ENCODE results near the gene IRF1.
A peak's percentile ranks its signal among the peaks of the same experiment; 100 is the strongest.

IRF1 gene

DNA sequence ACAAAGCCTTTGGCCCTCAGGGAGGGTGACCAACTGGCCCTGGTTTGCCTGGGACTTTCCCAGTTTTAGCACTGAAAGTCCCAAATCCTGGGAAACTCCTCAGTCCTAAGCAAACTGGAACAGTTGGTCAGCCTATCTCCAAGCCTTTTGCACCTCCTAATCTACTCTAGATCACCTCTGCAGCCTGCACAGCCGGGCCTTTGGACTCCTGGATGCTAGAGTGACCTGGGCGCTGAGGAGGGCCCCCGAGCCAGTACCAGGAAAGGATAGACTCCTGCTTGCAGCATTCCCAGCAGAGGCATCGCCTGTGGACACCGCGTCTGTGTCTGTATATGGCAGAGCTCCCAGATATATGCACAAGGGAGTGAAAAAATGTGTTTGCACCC, 15.1 kb downstream of the IRF1 start:
- DNase-seq, result no peak
- no peaks in the 10 kb centered on the region for H3K9me3 ChIP-seq (ENCODE audit: control extremely low read depth in 1 of 5, control insufficient read depth in 4 of 5, insufficient read depth in 2 of 5, low read depth in 1 of 5, low read length in 4 of 5)
- H3K27me3 ChIP-seq (replicated peaks in 2 of 5; ENCODE audit: control insufficient read depth in 4 of 5, insufficient read depth in 5 of 5, low read length in 4 of 5), result no peaks in the 10 kb centered on the region
- H3K4me1 ChIP-seq (ENCODE audit: control extremely low read depth in 1 of 4, control insufficient read depth in 4 of 4, insufficient read depth in 4 of 4, low read length in 3 of 4), result peaks cover 5 to 78% (median 59%) of the 10 kb centered on the region in 4 experiments
- peaks cover 0 to 8% (median 4%) of the 10 kb centered on the region in 4 experiments for H3K36me3 ChIP-seq (ENCODE audit: control insufficient read depth in 4 of 4, insufficient read depth in 4 of 4, low read length in 3 of 4)
- H3K27ac ChIP-seq (ENCODE audit: insufficient read depth in 1 of 2, low read depth in 1 of 2, low read length in 2 of 2, poor library complexity in 1 of 2, severe bottlenecking in 2 of 2), result no peak overlapping the region
- ChIA-PET POLR2A (interaction anchor here (0.9 to 8.6 kb wide), 4 partner anchors 9 to 21 kb away, joined by 4 to 99 read pairs (median 8); no protein-coding TSS in a partner anchor), CTCF (interaction anchor here (1.3 to 24.8 kb wide), 5 partner anchors 19 to 61 kb away, joined by 3 to 471 read pairs (median 47); partner anchors contain the start of gene IRF1)
- 95% methylated on average over 6 of the region's 6 CpGs for WGBS (ENCODE audit: insufficient coverage)
- no peak overlapping the region for H3K4me3 ChIP-seq (ENCODE audit: control insufficient read depth in 1 of 7, extremely low read depth in 1 of 7, insufficient read depth in 4 of 7, low read depth in 2 of 7, low read length in 6 of 7)

- H3K4me3 ChIP-seq (ENCODE audit: control insufficient read depth in 1 of 7, extremely low read depth in 1 of 7, insufficient read depth in 4 of 7, low read depth in 2 of 7, low read length in 6 of 7), result no peak overlapping the region
- WGBS (ENCODE audit: insufficient coverage), result 14% methylated on average over 1 of the region's 4 CpGs
- H3K4me1 ChIP-seq (ENCODE audit: control extremely low read depth in 1 of 4, control insufficient read depth in 4 of 4, insufficient read depth in 4 of 4, low read length in 3 of 4), result peaks cover 5 to 83% (median 64%) of the 10 kb centered on the region in 4 experiments
- no peak overlapping the region for H3K27ac ChIP-seq (ENCODE audit: insufficient read depth in 1 of 2, low read depth in 1 of 2, low read length in 2 of 2, poor library complexity in 1 of 2, severe bottlenecking in 2 of 2)
- no peaks in the 10 kb centered on the region for H3K27me3 ChIP-seq (replicated peaks in 2 of 5; ENCODE audit: control insufficient read depth in 4 of 5, insufficient read depth in 5 of 5, low read length in 4 of 5)
- ChIA-PET POLR2A (interaction anchor here (0.9 to 8.6 kb wide), 7 partner anchors 8 to 64 kb away, joined by 3 to 99 read pairs (median 5); no protein-coding TSS in a partner anchor), CTCF (interaction anchor here (0.8 to 24.8 kb wide), 8 partner anchors 18 to 89 kb away, joined by 3 to 471 read pairs (median 8); partner anchors contain the start of gene IRF1)
- no peaks in the 10 kb centered on the region for H3K9me3 ChIP-seq (ENCODE audit: control extremely low read depth in 1 of 5, control insufficient read depth in 4 of 5, insufficient read depth in 2 of 5, low read depth in 1 of 5, low read length in 4 of 5)
- peak in 1 of 3 donors; percentile 44 for DNase-seq
- H3K36me3 ChIP-seq (ENCODE audit: control insufficient read depth in 4 of 4, insufficient read depth in 4 of 4, low read length in 3 of 4), result peaks cover 0 to 12% (median 6%) of the 10 kb centered on the region in 4 experiments
Observed at GRCh38 chr5:132474881-132475496, 15.6 kb downstream of the IRF1 start.

- 92% methylated on average over 2 of the region's 3 CpGs for WGBS (ENCODE audit: insufficient coverage)
- Histone ChIP-seq H3K4me1 (ENCODE audit: control extremely low read depth in 1 of 4, control insufficient read depth in 4 of 4, insufficient read depth in 4 of 4, low read length in 3 of 4) (peaks cover 5 to 84% (median 67%) of the 10 kb centered on the region in 4 experiments), H3K27ac (ENCODE audit: insufficient read depth in 1 of 2, low read depth in 1 of 2, low read length in 2 of 2, poor library complexity in 1 of 2, severe bottlenecking in 2 of 2) (no peak overlapping the region), H3K27me3 (replicated peaks in 2 of 5; ENCODE audit: control insufficient read depth in 4 of 5, insufficient read depth in 5 of 5, low read length in 4 of 5) (no peaks in the 10 kb centered on the region), H3K36me3 (ENCODE audit: control insufficient read depth in 4 of 4, insufficient read depth in 4 of 4, low read length in 3 of 4) (peaks cover 0 to 12% (median 6%) of the 10 kb centered on the region in 4 experiments), H3K9me3 (ENCODE audit: control extremely low read depth in 1 of 5, control insufficient read depth in 4 of 5, insufficient read depth in 2 of 5, low read depth in 1 of 5, low read length in 4 of 5) (no peaks in the 10 kb centered on the region), H3K4me3 (ENCODE audit: control insufficient read depth in 1 of 7, extremely low read depth in 1 of 7, insufficient read depth in 4 of 7, low read depth in 2 of 7, low read length in 6 of 7) (no peak overlapping the region)
- ChIA-PET POLR2A (interaction anchor here (0.7 to 8.6 kb wide), 11 partner anchors 7 to 304 kb away, joined by 3 to 99 read pairs (median 5); no protein-coding TSS in a partner anchor), CTCF (interaction anchor here (0.8 to 24.8 kb wide), 11 partner anchors 9 to 88 kb away, joined by 3 to 471 read pairs (median 7); partner anchors contain the start of gene IRF1)
- no peak for DNase-seq
Observed at GRCh38 chr5:132474131-132474723, 16.3 kb downstream of the IRF1 start.

DNA sequence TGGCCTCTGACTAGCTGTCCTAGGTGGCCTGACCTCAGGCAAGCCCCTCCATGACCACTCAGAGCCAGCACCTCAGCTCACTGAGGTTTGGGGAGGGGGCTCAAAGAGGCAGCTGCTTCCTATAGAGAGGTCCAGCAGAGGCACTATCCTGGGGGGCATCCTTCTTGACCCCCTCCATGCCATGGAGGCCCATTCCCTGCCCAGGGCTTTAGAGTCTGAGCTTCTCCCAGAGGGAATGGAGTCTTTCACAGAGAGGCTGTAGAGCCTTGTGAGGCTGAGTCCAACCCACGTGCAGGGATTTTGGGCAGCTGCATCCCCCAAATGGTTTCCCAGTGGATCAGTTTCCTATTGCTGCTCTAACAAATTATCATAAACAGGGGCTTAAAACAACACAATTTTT, 16.9 kb downstream of the IRF1 start:
- no CpG with 5 or more reads among the region's 1 CpG for WGBS (ENCODE audit: insufficient coverage)
- no peaks in the 10 kb centered on the region for H3K9me3 ChIP-seq (ENCODE audit: control extremely low read depth in 1 of 5, control insufficient read depth in 4 of 5, insufficient read depth in 2 of 5, low read depth in 1 of 5, low read length in 4 of 5)
- peaks cover 8 to 81% (median 67%) of the 10 kb centered on the region in 4 experiments for H3K4me1 ChIP-seq (ENCODE audit: control extremely low read depth in 1 of 4, control insufficient read depth in 4 of 4, insufficient read depth in 4 of 4, low read length in 3 of 4)
- H3K27ac ChIP-seq (ENCODE audit: insufficient read depth in 1 of 2, low read depth in 1 of 2, low read length in 2 of 2, poor library complexity in 1 of 2, severe bottlenecking in 2 of 2), result no peak overlapping the region
- DNase-seq, result no peak
- CTCF ChIA-PET, result interaction anchor here (0.9 to 24.8 kb wide), 11 partner anchors 9 to 88 kb away, joined by 3 to 471 read pairs (median 7); partner anchors contain the start of gene IRF1
- POLR2A ChIA-PET, result interaction anchor here (0.7 to 8.6 kb wide), 9 partner anchors 7 to 304 kb away, joined by 3 to 99 read pairs (median 5); no protein-coding TSS in a partner anchor
- H3K4me3 ChIP-seq (ENCODE audit: control insufficient read depth in 1 of 7, extremely low read depth in 1 of 7, insufficient read depth in 4 of 7, low read depth in 2 of 7, low read length in 6 of 7), result no peak overlapping the region
- H3K27me3 ChIP-seq (replicated peaks in 2 of 5; ENCODE audit: control insufficient read depth in 4 of 5, insufficient read depth in 5 of 5, low read length in 4 of 5), result no peaks in the 10 kb centered on the region
- peaks cover 0 to 12% (median 6%) of the 10 kb centered on the region in 4 experiments for H3K36me3 ChIP-seq (ENCODE audit: control insufficient read depth in 4 of 4, insufficient read depth in 4 of 4, low read length in 3 of 4)

- Histone ChIP-seq H3K9me3 (ENCODE audit: control extremely low read depth in 1 of 5, control insufficient read depth in 4 of 5, insufficient read depth in 2 of 5, low read depth in 1 of 5, low read length in 4 of 5) (no peaks in the 10 kb centered on the region), H3K4me1 (ENCODE audit: control extremely low read depth in 1 of 4, control insufficient read depth in 4 of 4, insufficient read depth in 4 of 4, low read length in 3 of 4) (peaks cover 10 to 80% (median 64%) of the 10 kb centered on the region in 4 experiments), H3K36me3 (ENCODE audit: control insufficient read depth in 4 of 4, insufficient read depth in 4 of 4, low read length in 3 of 4) (peaks cover 0 to 12% (median 6%) of the 10 kb centered on the region in 4 experiments), H3K27me3 (replicated peaks in 2 of 5; ENCODE audit: control insufficient read depth in 4 of 5, insufficient read depth in 5 of 5, low read length in 4 of 5) (no peaks in the 10 kb centered on the region), H3K27ac (ENCODE audit: insufficient read depth in 1 of 2, low read depth in 1 of 2, low read length in 2 of 2, poor library complexity in 1 of 2, severe bottlenecking in 2 of 2) (no peak overlapping the region), H3K4me3 (ENCODE audit: control insufficient read depth in 1 of 7, extremely low read depth in 1 of 7, insufficient read depth in 4 of 7, low read depth in 2 of 7, low read length in 6 of 7) (peak overlapping the region in 1 of 7 experiments; percentile 39)
- WGBS (ENCODE audit: insufficient coverage), result 6% methylated on average over 4 of the region's 8 CpGs
- POLR2A ChIA-PET, result interaction anchor here (0.8 to 2.3 kb wide), 5 partner anchors 16 to 305 kb away, joined by 3 to 13 read pairs (median 6); no protein-coding TSS in a partner anchor
- CTCF ChIA-PET, result interaction anchor here (0.9 to 24.8 kb wide), 13 partner anchors 7 to 87 kb away, joined by 3 to 471 read pairs (median 9); partner anchors contain the start of gene IRF1
- DNase-seq, result peak; percentile 78 to 96 (median 91)
Observed at GRCh38 chr5:132473019-132473531, 17.5 kb downstream of the IRF1 start.

- H3K9me3 ChIP-seq (ENCODE audit: control extremely low read depth in 1 of 5, control insufficient read depth in 4 of 5, insufficient read depth in 2 of 5, low read depth in 1 of 5, low read length in 4 of 5), result no peaks in the 10 kb centered on the region
- ChIA-PET CTCF (interaction anchor here (0.9 to 24.8 kb wide), 10 partner anchors 8 to 86 kb away, joined by 3 to 471 read pairs (median 12); partner anchors contain the start of gene IRF1), POLR2A (interaction anchor here (1.6 to 2.3 kb wide), 3 partner anchors 16 to 49 kb away, joined by 6 to 13 read pairs (median 11); partner anchors contain the start of gene IRF1)
- WGBS (ENCODE audit: insufficient coverage), result 97% methylated on average over 6 of the region's 8 CpGs
- peaks cover 15 to 80% (median 67%) of the 10 kb centered on the region in 4 experiments for H3K4me1 ChIP-seq (ENCODE audit: control extremely low read depth in 1 of 4, control insufficient read depth in 4 of 4, insufficient read depth in 4 of 4, low read length in 3 of 4)
- no peak overlapping the region for H3K27ac ChIP-seq (ENCODE audit: insufficient read depth in 1 of 2, low read depth in 1 of 2, low read length in 2 of 2, poor library complexity in 1 of 2, severe bottlenecking in 2 of 2)
- peaks cover 0 to 12% (median 5%) of the 10 kb centered on the region in 4 experiments for H3K36me3 ChIP-seq (ENCODE audit: control insufficient read depth in 4 of 4, insufficient read depth in 4 of 4, low read length in 3 of 4)
- no peak for DNase-seq
- no peaks in the 10 kb centered on the region for H3K27me3 ChIP-seq (replicated peaks in 2 of 5; ENCODE audit: control insufficient read depth in 4 of 5, insufficient read depth in 5 of 5, low read length in 4 of 5)
- H3K4me3 ChIP-seq (ENCODE audit: control insufficient read depth in 1 of 7, extremely low read depth in 1 of 7, insufficient read depth in 4 of 7, low read depth in 2 of 7, low read length in 6 of 7), result peak overlapping the region in 1 of 7 experiments; percentile 26
Observed at GRCh38 chr5:132472431-132472830, 18.1 kb downstream of the IRF1 start.
